ENCODE data around the gene FUT8.

FUT8 gene

GRCh38 chr14:65783576-65783975, 371.0 kb downstream of the FUT8 start:
- DNase-seq: no peak

GRCh38 chr14:65784574-65784973, 372.0 kb downstream of the FUT8 start:
- DNase-seq: no peak

GRCh38 chr14:65787461-65787860, 374.9 kb downstream of the FUT8 start:
- no peak for DNase-seq

GRCh38 chr14:65788876-65789275, 376.3 kb downstream of the FUT8 start:
- no peak for DNase-seq

GRCh38 chr14:65789363-65789762, 376.8 kb downstream of the FUT8 start:
- DNase-seq: no peak

- DNase-seq: no peak
Measured at GRCh38 chr14:65790172-65790815, 377.8 kb downstream of the FUT8 start.

- no peak for DNase-seq
Measured at GRCh38 chr14:65791191-65791981, 378.9 kb downstream of the FUT8 start.

- DNase-seq: no peak
Measured at GRCh38 chr14:65792208-65792905, 379.8 kb downstream of the FUT8 start.
